Skeletal muscle tissue (tissue), 4 donors: ENCODE measurements around the gene BAIAP3. TPM values are rescaled to one million over a fixed set of nuclear protein-coding genes. Genes with fewer than 3 reads are reported as not detected.

ENCODE experiments used
- H3K27ac ChIP-seq: one replicate; pipeline ENCODE4 v1.7.0; 2013; ENCODE audit warnings: mild to moderate bottlenecking, low read depth, low read length, inconsistent platforms
- H3K27me3 ChIP-seq, 3 donors: one replicate each; pipeline ENCODE4 v1.7.0; 2013; ENCODE audit warnings: low read length in 3 of 3; ENCODE audit not compliant: control insufficient read depth in 3 of 3, insufficient read depth in 3 of 3
- H3K36me3 ChIP-seq, 3 donors: one replicate each; pipeline ENCODE4 v1.7.0; 2013; ENCODE audit warnings: low read length in 3 of 3; ENCODE audit not compliant: control insufficient read depth in 3 of 3, insufficient read depth in 3 of 3
- H3K4me1 ChIP-seq, 3 donors: one replicate each; pipeline ENCODE4 v1.7.0; 2013; ENCODE audit warnings: low read length in 3 of 3, mild to moderate bottlenecking in 3 of 3; ENCODE audit not compliant: control insufficient read depth in 3 of 3, insufficient read depth in 3 of 3
- H3K4me3 ChIP-seq, 3 donors: one replicate each; pipeline ENCODE4 v1.7.0; 2013; ENCODE audit warnings: low read length in 3 of 3
- H3K9ac ChIP-seq, 3 donors: one replicate each; pipeline ENCODE4 v1.7.0; 2013; ENCODE audit warnings: low read length in 3 of 3, mild to moderate bottlenecking in 3 of 3, moderate library complexity in 2 of 3, low read depth in 1 of 3
- H3K9me3 ChIP-seq, 3 donors: one replicate each; pipeline ENCODE4 v1.7.0; 2013; ENCODE audit warnings: low read length in 3 of 3; ENCODE audit not compliant: control insufficient read depth in 3 of 3
- total RNA-seq: library from RNA; depleted of rRNA; stranded (reverse); fragments of >200 nt; gene quantifications from one replicate; pipeline ENCODE4 v1.2.3, GENCODE V29; 2014
- donor health status: Osteomylitis.

The BAIAP3 gene
- total RNA-seq, result 1.0 TPM

- Histone ChIP-seq H3K4me3 (peak within 1 kb of the TSS in 2 of 3 donors; percentile 30 to 41), H3K27me3 (peaks cover 49 to 72% (median 54%) of the 10 kb centered on the region in 3 donors), H3K9ac (peak within 1 kb of the TSS in 1 of 3 donors; percentile 45), H3K36me3 (no peaks in the 10 kb centered on the region), H3K4me1 (peaks cover 3 to 14% (median 8%) of the 10 kb centered on the region in 3 donors), H3K27ac (peak within 1 kb of the TSS; percentile 25), H3K9me3 (peaks cover 0 to 2% (median 0%) of the 10 kb centered on the region in 3 donors)
These were observed at the start of gene BAIAP3 for GRCh38 chr16:1333149-1333812. BAIAP3 (plus strand) TSS chr16:1333645; CDS start chr16:1338550, 4,905 bp downstream.

- Histone ChIP-seq H3K4me1 (no peaks in the 10 kb centered on the region), H3K36me3 (no peaks in the 10 kb centered on the region), H3K27ac (no peak overlapping the region), H3K9ac (no peak overlapping the region), H3K27me3 (peaks cover 55 to 68% (median 58%) of the 10 kb centered on the region in 3 donors), H3K9me3 (no peaks in the 10 kb centered on the region), H3K4me3 (no peak overlapping the region)
These were observed 49.3 kb upstream of the BAIAP3 start for GRCh38 chr16:1283996-1284616.

- Histone ChIP-seq H3K4me3 (no peak overlapping the region), H3K27me3 (peaks cover 58 to 72% (median 70%) of the 10 kb centered on the region in 3 donors), H3K9me3 (no peaks in the 10 kb centered on the region), H3K4me1 (no peaks in the 10 kb centered on the region), H3K9ac (no peak overlapping the region), H3K27ac (no peak overlapping the region), H3K36me3 (no peaks in the 10 kb centered on the region)
These were observed 47.6 kb upstream of the BAIAP3 start for GRCh38 chr16:1285669-1286512.

- peaks cover 0 to 6% (median 5%) of the 10 kb centered on the region in 3 donors for H3K4me1 ChIP-seq
- peaks cover 59 to 73% (median 69%) of the 10 kb centered on the region in 3 donors for H3K27me3 ChIP-seq
These were observed 46.8 kb upstream of the BAIAP3 start for GRCh38 chr16:1286513-1287094.

GRCh38 chr16:1287982-1288670 is 45.3 kb upstream of the BAIAP3 start:
- Histone ChIP-seq H3K27me3 (peaks cover 62 to 71% (median 67%) of the 10 kb centered on the region in 3 donors), H3K4me3 (no peak overlapping the region), H3K27ac (no peak overlapping the region), H3K9me3 (no peaks in the 10 kb centered on the region), H3K36me3 (no peaks in the 10 kb centered on the region), H3K9ac (peak overlapping the region in 1 of 3 donors; percentile 40), H3K4me1 (peaks cover 0 to 9% (median 7%) of the 10 kb centered on the region in 3 donors)

More at GRCh38 chr16:1286513-1287094, 46.8 kb upstream of the BAIAP3 start:
- no peaks in the 10 kb centered on the region for H3K36me3 ChIP-seq
- no peaks in the 10 kb centered on the region for H3K9me3 ChIP-seq
- no peak overlapping the region for H3K9ac ChIP-seq
- no peak overlapping the region for H3K4me3 ChIP-seq
- no peak overlapping the region for H3K27ac ChIP-seq

GRCh38 chr16:1288813-1289476 is 44.5 kb upstream of the BAIAP3 start:
- Histone ChIP-seq H3K4me1 (peaks cover 0 to 9% (median 7%) of the 10 kb centered on the region in 3 donors), H3K9me3 (no peaks in the 10 kb centered on the region), H3K27me3 (peaks cover 55 to 72% (median 65%) of the 10 kb centered on the region in 3 donors), H3K36me3 (no peaks in the 10 kb centered on the region), H3K27ac (no peak overlapping the region), H3K4me3 (no peak overlapping the region), H3K9ac (no peak overlapping the region)

- H3K4me3 ChIP-seq, result no peak overlapping the region
- no peak overlapping the region for H3K9ac ChIP-seq
- H3K27ac ChIP-seq, result no peak overlapping the region
- H3K27me3 ChIP-seq, result peaks cover 52 to 71% (median 65%) of the 10 kb centered on the region in 3 donors
- H3K4me1 ChIP-seq, result peaks cover 0 to 9% (median 7%) of the 10 kb centered on the region in 3 donors
- no peaks in the 10 kb centered on the region for H3K9me3 ChIP-seq
- H3K36me3 ChIP-seq, result no peaks in the 10 kb centered on the region
These were observed 44.0 kb upstream of the BAIAP3 start for GRCh38 chr16:1289477-1289866.

GRCh38 chr16:1290063-1290501 is 43.4 kb upstream of the BAIAP3 start:
- H3K27ac ChIP-seq, result no peak overlapping the region
- no peaks in the 10 kb centered on the region for H3K36me3 ChIP-seq
- no peak overlapping the region for H3K4me3 ChIP-seq
- H3K9me3 ChIP-seq, result no peaks in the 10 kb centered on the region
- no peak overlapping the region for H3K9ac ChIP-seq
- peaks cover 52 to 70% (median 65%) of the 10 kb centered on the region in 3 donors for H3K27me3 ChIP-seq
- peaks cover 0 to 9% (median 7%) of the 10 kb centered on the region in 3 donors for H3K4me1 ChIP-seq
